GM23338 (cell line): ENCODE measurements around the gene IRF2. TPM values are rescaled to one million over a fixed set of nuclear protein-coding genes. Genes with fewer than 3 reads are reported as not detected.
A peak's percentile ranks its signal among the peaks of the same experiment; 100 is the strongest.

Source experiments
- ATAC-seq: fragments of 200-7000 bp; cut with Tn5 transposase; 3 replicates; pipeline ENCODE4 v1.9.1; 2020
- DNase-seq: peaks from one replicate; pipeline ENCODE4 v3.0.0-alpha.2; 2015; ENCODE audit warnings: low spot score
- H2AFZ ChIP-seq: fragments of 200-600 bp; sonication (generic); 2 replicates; pipeline ENCODE4 v1.8.0; 2016; ENCODE audit warnings: antibody characterized with exemption, mild to moderate bottlenecking, moderate library complexity
- H3F3A ChIP-seq: fragments of 200-600 bp; sonication (generic); replicated peaks from 2 replicates; pipeline ENCODE4 v1.8.0; 2017; ENCODE audit warnings: antibody characterized with exemption, mixed run types, low read depth
- H3K27ac ChIP-seq: fragments of 200-600 bp; sonication (generic); 2 replicates; pipeline ENCODE4 v1.6.1; 2016; ENCODE audit warnings: low read depth
- H3K27me3 ChIP-seq: fragments of 200-600 bp; sonication (generic); 2 replicates; pipeline ENCODE4 v1.8.0; 2016; ENCODE audit warnings: mild to moderate bottlenecking, mixed run types, moderate library complexity; ENCODE audit not compliant: insufficient read depth
- H3K36me3 ChIP-seq: fragments of 200-600 bp; sonication (generic); 2 replicates; pipeline ENCODE4 v1.8.0; 2016; ENCODE audit warnings: mild to moderate bottlenecking; ENCODE audit not compliant: insufficient read depth
- H3K4me1 ChIP-seq: fragments of 200-600 bp; sonication (generic); 2 replicates; pipeline ENCODE4 v1.8.0; 2016; ENCODE audit warnings: mild to moderate bottlenecking, moderate library complexity; ENCODE audit not compliant: insufficient read depth
- H3K4me2 ChIP-seq: fragments of 200-600 bp; sonication (generic); 2 replicates; pipeline ENCODE4 v1.7.1; 2017; ENCODE audit warnings: mixed run types
- H3K4me3 ChIP-seq: fragments of 200-600 bp; sonication (generic); 2 replicates; pipeline ENCODE4 v1.6.1; 2016; ENCODE audit warnings: mixed run types
- H3K79me2 ChIP-seq: fragments of 200-600 bp; sonication (generic); replicated peaks from 2 replicates; pipeline ENCODE4 v1.8.0; 2017; ENCODE audit warnings: mild to moderate bottlenecking; ENCODE audit not compliant: insufficient read depth
- H3K9me2 ChIP-seq: fragments of 200-600 bp; sonication (generic); 2 replicates; pipeline ENCODE4 v1.8.0; 2017; ENCODE audit not compliant: insufficient read depth
- H4K20me1 ChIP-seq: fragments of 200-600 bp; sonication (generic); replicated peaks from 2 replicates; pipeline ENCODE4 v1.8.0; 2017; ENCODE audit warnings: mild to moderate bottlenecking; ENCODE audit not compliant: insufficient read depth
- H3K27ac Mint-ChIP-seq: 2 replicates; pipeline ENCODE4 v1.8.0; 2020; ENCODE audit warnings: inconsistent platforms, mild to moderate bottlenecking, moderate library complexity, mixed read lengths
- H3K27me3 Mint-ChIP-seq: 3 replicates; pipeline ENCODE4 v1.8.0; 2022; ENCODE audit warnings: low read depth, mild to moderate bottlenecking, moderate library complexity, mixed read lengths, inconsistent platforms; ENCODE audit not compliant: insufficient read depth, poor library complexity
- H3K36me3 Mint-ChIP-seq: 3 replicates; pipeline ENCODE4 v1.8.0; 2021; ENCODE audit warnings: low read depth, mild to moderate bottlenecking, inconsistent platforms, moderate library complexity, mixed read lengths
- H3K4me1 Mint-ChIP-seq: 3 replicates; pipeline ENCODE4 v1.8.0; 2020; ENCODE audit warnings: mild to moderate bottlenecking, inconsistent platforms, mixed read lengths
- H3K4me3 Mint-ChIP-seq: 3 replicates; pipeline ENCODE4 v1.8.0; 2021; ENCODE audit warnings: moderate library complexity, mild to moderate bottlenecking, inconsistent platforms, mixed read lengths
- H3K9me3 Mint-ChIP-seq: 3 replicates; pipeline ENCODE4 v1.8.0; 2020; ENCODE audit warnings: moderate library complexity, mild to moderate bottlenecking, inconsistent platforms, mixed read lengths
- CREB1 ChIP-seq: fragments of 250-450 bp; sonication (Bioruptor Pico); IDR thresholded peaks from 2 replicates; pipeline ENCODE4 v1.5.0; 2020; ENCODE audit warnings: low read depth, mild to moderate bottlenecking, moderate library complexity
- EZH2 ChIP-seq: fragments of 200-600 bp; sonication (generic); IDR thresholded peaks from one replicate; pipeline ENCODE4 v1.8.0; 2017; ENCODE audit warnings: antibody characterized with exemption, mild to moderate bottlenecking, low read depth; ENCODE audit not compliant: unreplicated experiment
- EZH2phosphoT487 ChIP-seq: fragments of 200-600 bp; sonication (generic); IDR thresholded peaks from one replicate; pipeline ENCODE4 v1.8.1; 2018; ENCODE audit warnings: antibody characterized with exemption; ENCODE audit not compliant: unreplicated experiment
- JUNB ChIP-seq: IDR thresholded peaks from one replicate; pipeline ENCODE4 v1.6.1; 2016; ENCODE audit warnings: antibody characterized with exemption; ENCODE audit not compliant: unreplicated experiment
- NANOG ChIP-seq: IDR thresholded peaks from 2 replicates; pipeline ENCODE4 v1.6.1; 2016; ENCODE audit warnings: antibody characterized with exemption, borderline replicate concordance
- POLR2AphosphoS5 ChIP-seq: IDR thresholded peaks from 2 replicates; pipeline ENCODE4 v1.6.1; 2016; ENCODE audit warnings: antibody characterized with exemption, low read depth
- REST ChIP-seq: IDR thresholded peaks from one replicate; pipeline ENCODE4 v1.6.1; 2018; ENCODE audit warnings: antibody characterized with exemption; ENCODE audit not compliant: unreplicated experiment
- ZNF331 ChIP-seq: fragments of 250-450 bp; sonication (Bioruptor Pico); IDR thresholded peaks from 2 replicates; pipeline ENCODE4 v1.5.0; 2020; ENCODE audit warnings: low read depth, mild to moderate bottlenecking, moderate library complexity
- ZNF462 ChIP-seq: fragments of 250-450 bp; sonication (Bioruptor Pico); IDR thresholded peaks from 2 replicates; pipeline ENCODE4 v1.5.0; 2020; ENCODE audit warnings: mild to moderate bottlenecking, moderate library complexity
- polyA plus RNA-seq: library from polyadenylated mRNA; unstranded; fragments of >200 nt; fragmentation: Nextera tagmentation; extraction: Ambion mirVana; gene quantifications from 2 replicates; pipeline ENCODE4 v1.2.1, GENCODE V29; 2016
- total RNA-seq: library from RNA; depleted of rRNA; stranded (reverse); fragments of >200 nt; shearing (Covaris generic); gene quantifications from 2 replicates; pipeline ENCODE4 v1.2.3, GENCODE V29; 2014

IRF2 gene
- total and polyA plus RNA-seq, 2 experiments from 2014 or later, result 14.7 to 15.0 TPM

- TF ChIP-seq EZH2, result no peak
- no peak for TF ChIP-seq POLR2AphosphoS5
- no peak for TF ChIP-seq EZH2phosphoT487
These were observed 99.3 kb downstream of the IRF2 start (continued) for GRCh38 chr4:184375027-184375426.

- no peaks in the 10 kb centered on the region for H3K79me2 ChIP-seq
- H3K4me1 ChIP-seq, result no peaks in the 10 kb centered on the region
- no peaks in the 10 kb centered on the region for H3K9me2 ChIP-seq
- no peaks in the 10 kb centered on the region for H3K27me3 ChIP-seq
- no peak for TF ChIP-seq REST
- no peak for TF ChIP-seq JUNB
- TF ChIP-seq ZNF331 (CRISPR knock-in tag), result no peak
- no peak for TF ChIP-seq EZH2
- TF ChIP-seq EZH2phosphoT487, result no peak
- no peak for TF ChIP-seq NANOG
- H3K36me3 ChIP-seq, result no peaks in the 10 kb centered on the region
- H3F3A ChIP-seq, result no peaks in the 10 kb centered on the region
- no peak overlapping the region for H3K4me3 ChIP-seq
- H3K27ac Mint-ChIP-seq, result no peak overlapping the region
- peaks cover 9% of the 10 kb centered on the region for H3K4me1 Mint-ChIP-seq
- DNase-seq (no peak), ATAC-seq (no peak)
- H3K27me3 Mint-ChIP-seq, result peaks cover 2% of the 10 kb centered on the region
- H3K27ac ChIP-seq, result no peak overlapping the region
- no peaks in the 10 kb centered on the region; the same call in 2 of the 3 replicates for H3K36me3 Mint-ChIP-seq
- H3K4me3 Mint-ChIP-seq, result no peak overlapping the region
- peaks cover 14% of the 10 kb centered on the region; the same call in 2 of the 3 replicates for H3K9me3 Mint-ChIP-seq
- no peak overlapping the region for H2AFZ ChIP-seq
- no peak overlapping the region for H3K4me2 ChIP-seq
- H4K20me1 ChIP-seq, result no peaks in the 10 kb centered on the region
These were observed 100.4 kb downstream of the IRF2 start for GRCh38 chr4:184373886-184374405.

GRCh38 chr4:184371390-184371787 is 103.0 kb downstream of the IRF2 start:
- ATAC-seq (peak; percentile 24; the same call in 1 of the 3 replicates), DNase-seq (no peak)
- H3F3A ChIP-seq, result no peaks in the 10 kb centered on the region
- no peak overlapping the region for H3K27ac ChIP-seq
- peaks cover 2% of the 10 kb centered on the region for H3K27me3 Mint-ChIP-seq
- no peaks in the 10 kb centered on the region for H3K36me3 Mint-ChIP-seq
- no peaks in the 10 kb centered on the region for H3K4me1 ChIP-seq
- H3K4me2 ChIP-seq, result no peak overlapping the region
- H2AFZ ChIP-seq, result peak overlapping the region; percentile 43; the same call in 1 of the 2 replicates
- peaks cover 7% of the 10 kb centered on the region for H3K4me1 Mint-ChIP-seq
- no peaks in the 10 kb centered on the region for H3K79me2 ChIP-seq
- H3K36me3 ChIP-seq, result no peaks in the 10 kb centered on the region
- no peak overlapping the region for H3K27ac Mint-ChIP-seq
- no peaks in the 10 kb centered on the region for H4K20me1 ChIP-seq
- H3K9me3 Mint-ChIP-seq, result peaks cover 9% of the 10 kb centered on the region; the same call in 2 of the 3 replicates
- peaks cover 4% of the 10 kb centered on the region; the same call in 1 of the 2 replicates for H3K9me2 ChIP-seq
- H3K4me3 ChIP-seq, result no peak overlapping the region
- H3K4me3 Mint-ChIP-seq, result no peak overlapping the region
- H3K27me3 ChIP-seq, result no peaks in the 10 kb centered on the region
- TF ChIP-seq JUNB (no peak), CREB1 (CRISPR knock-in tag) (no peak), ZNF331 (CRISPR knock-in tag) (no peak), ZNF462 (CRISPR knock-in tag) (no peak)
